Panc1 (cell line): Measurements from ENCODE around the gene SLC7A7.
"Not testable (repeated sequence)": the region's sequence is repeated elsewhere in the genome, so short reads cannot be mapped to it uniquely, and the experiment has no call there.

ENCODE experiments used
- POLR2AphosphoS5 ChIP-seq: IDR thresholded peaks from 2 replicates; pipeline ENCODE4 v1.6.1; 2012; ENCODE audit warnings: mild to moderate bottlenecking, low read depth, low read length, moderate library complexity
- SIN3A ChIP-seq: IDR thresholded peaks from 2 replicates; pipeline ENCODE4 v1.6.1; 2012; ENCODE audit warnings: low read depth, mild to moderate bottlenecking, low read length, moderate library complexity, borderline replicate concordance; ENCODE audit not compliant: insufficient read depth
- TCF7L2 ChIP-seq: IDR thresholded peaks from 2 replicates; pipeline ENCODE4 v1.6.1; 2011; ENCODE audit warnings: mild to moderate bottlenecking, low read depth, low read length, inconsistent platforms
- TF ChIP-seq, protein P1 (sequence below): fragments of 450-650 bp; IDR thresholded peaks from 2 replicates; pipeline ENCODE4 v1.5.1; 2017; ENCODE audit warnings: mild to moderate bottlenecking
- TF ChIP-seq, protein P2 (sequence below), 2 experiments: IDR thresholded peaks; 2 replicates each; pipeline ENCODE4 v1.6.1; 2011 to 2012; ENCODE audit warnings: low read depth in 2 of 2, control low read depth in 1 of 2, low read length in 1 of 2, mild to moderate bottlenecking in 1 of 2, moderate library complexity in 1 of 2; ENCODE audit not compliant: insufficient read depth in 1 of 2

DNA sequence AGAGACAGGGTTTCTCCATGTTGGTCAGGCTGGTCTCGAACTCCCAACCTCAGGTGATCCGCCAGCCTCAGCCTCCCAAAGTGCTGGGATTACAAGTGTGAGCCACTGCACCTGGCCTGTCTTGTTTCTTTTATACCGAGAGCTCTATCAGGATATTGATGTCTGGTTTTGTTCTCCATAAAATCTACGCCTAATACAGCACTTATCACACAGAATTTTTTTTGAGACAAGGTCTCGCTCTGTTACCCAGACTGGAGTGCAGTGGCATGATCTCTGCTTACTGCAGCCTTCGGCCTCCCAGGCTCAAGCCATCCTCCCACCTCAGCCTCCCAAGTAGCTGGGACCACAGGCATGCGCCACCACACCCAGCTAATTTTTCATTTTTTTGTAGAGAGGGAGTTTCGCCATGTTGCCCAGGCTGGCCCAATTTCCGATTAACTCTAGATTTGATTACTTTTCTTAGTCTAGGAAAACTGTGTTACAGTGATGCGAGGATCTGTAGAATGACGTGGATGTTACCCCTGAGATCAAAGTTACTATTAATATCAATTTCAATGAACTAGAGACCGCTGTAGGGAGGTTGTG is 13.9 kb upstream of the SLC7A7 start:
- TF ChIP-seq, protein P1, sequence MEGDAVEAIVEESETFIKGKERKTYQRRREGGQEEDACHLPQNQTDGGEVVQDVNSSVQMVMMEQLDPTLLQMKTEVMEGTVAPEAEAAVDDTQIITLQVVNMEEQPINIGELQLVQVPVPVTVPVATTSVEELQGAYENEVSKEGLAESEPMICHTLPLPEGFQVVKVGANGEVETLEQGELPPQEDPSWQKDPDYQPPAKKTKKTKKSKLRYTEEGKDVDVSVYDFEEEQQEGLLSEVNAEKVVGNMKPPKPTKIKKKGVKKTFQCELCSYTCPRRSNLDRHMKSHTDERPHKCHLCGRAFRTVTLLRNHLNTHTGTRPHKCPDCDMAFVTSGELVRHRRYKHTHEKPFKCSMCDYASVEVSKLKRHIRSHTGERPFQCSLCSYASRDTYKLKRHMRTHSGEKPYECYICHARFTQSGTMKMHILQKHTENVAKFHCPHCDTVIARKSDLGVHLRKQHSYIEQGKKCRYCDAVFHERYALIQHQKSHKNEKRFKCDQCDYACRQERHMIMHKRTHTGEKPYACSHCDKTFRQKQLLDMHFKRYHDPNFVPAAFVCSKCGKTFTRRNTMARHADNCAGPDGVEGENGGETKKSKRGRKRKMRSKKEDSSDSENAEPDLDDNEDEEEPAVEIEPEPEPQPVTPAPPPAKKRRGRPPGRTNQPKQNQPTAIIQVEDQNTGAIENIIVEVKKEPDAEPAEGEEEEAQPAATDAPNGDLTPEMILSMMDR = not testable (repeated sequence)
- not testable (repeated sequence) for TF ChIP-seq POLR2AphosphoS5, SIN3A, TCF7L2
- TF ChIP-seq, protein P2, sequence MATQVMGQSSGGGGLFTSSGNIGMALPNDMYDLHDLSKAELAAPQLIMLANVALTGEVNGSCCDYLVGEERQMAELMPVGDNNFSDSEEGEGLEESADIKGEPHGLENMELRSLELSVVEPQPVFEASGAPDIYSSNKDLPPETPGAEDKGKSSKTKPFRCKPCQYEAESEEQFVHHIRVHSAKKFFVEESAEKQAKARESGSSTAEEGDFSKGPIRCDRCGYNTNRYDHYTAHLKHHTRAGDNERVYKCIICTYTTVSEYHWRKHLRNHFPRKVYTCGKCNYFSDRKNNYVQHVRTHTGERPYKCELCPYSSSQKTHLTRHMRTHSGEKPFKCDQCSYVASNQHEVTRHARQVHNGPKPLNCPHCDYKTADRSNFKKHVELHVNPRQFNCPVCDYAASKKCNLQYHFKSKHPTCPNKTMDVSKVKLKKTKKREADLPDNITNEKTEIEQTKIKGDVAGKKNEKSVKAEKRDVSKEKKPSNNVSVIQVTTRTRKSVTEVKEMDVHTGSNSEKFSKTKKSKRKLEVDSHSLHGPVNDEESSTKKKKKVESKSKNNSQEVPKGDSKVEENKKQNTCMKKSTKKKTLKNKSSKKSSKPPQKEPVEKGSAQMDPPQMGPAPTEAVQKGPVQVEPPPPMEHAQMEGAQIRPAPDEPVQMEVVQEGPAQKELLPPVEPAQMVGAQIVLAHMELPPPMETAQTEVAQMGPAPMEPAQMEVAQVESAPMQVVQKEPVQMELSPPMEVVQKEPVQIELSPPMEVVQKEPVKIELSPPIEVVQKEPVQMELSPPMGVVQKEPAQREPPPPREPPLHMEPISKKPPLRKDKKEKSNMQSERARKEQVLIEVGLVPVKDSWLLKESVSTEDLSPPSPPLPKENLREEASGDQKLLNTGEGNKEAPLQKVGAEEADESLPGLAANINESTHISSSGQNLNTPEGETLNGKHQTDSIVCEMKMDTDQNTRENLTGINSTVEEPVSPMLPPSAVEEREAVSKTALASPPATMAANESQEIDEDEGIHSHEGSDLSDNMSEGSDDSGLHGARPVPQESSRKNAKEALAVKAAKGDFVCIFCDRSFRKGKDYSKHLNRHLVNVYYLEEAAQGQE (IDR thresholded peaks at IDR 0.05; ENCODE audit: insufficient read depth in 1 of 2, low read depth in 2 of 2, low read length in 1 of 2) = not testable (repeated sequence)
